GM21529 (cell line): ENCODE results near the gene CENPM.

Source experiments
- ATAC-seq: cut with Tn5 transposase; IDR thresholded peaks from one replicate; pipeline ENCODE4 v1.9.1; 2021; ENCODE audit not compliant: unreplicated experiment

The CENPM gene, protein sequence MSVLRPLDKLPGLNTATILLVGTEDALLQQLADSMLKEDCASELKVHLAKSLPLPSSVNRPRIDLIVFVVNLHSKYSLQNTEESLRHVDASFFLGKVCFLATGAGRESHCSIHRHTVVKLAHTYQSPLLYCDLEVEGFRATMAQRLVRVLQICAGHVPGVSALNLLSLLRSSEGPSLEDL

DNA sequence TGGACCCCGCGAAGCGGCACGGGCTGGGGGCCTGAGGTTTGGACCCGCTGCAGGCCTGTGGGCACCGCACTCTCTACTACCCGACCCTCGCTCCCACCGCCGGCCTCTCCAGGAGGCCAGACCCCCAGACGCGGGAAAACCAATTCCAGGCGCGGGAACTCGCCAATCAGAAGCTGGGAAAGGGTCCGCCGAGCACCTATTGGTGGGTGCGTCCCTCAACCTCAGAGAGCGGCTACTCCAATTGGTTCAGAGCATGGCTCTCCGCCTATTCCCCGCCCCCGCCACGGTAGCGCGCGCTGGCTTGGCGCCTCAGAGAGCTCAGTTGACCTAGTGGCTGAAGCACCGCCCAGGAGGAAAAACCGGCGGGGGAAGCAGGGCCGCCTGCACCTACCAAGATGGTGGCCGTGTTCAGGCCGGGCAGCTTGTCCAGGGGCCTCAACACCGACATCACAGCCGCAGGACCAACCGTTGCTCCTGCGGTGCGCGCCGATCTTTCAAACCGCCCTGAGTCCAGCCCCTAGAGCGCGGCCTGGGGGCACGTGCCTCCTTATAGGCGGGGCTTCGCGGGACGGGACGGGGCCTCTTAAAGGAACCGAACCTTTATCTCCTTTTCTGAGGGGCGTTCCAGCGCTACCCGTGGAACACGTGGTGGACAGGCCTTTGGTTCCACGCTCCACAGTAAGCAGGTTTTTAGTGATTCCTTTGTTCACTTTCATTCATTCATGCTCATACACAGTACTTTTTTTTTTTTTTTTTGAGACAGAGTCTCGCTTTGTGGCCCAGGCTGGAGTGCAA, at the start of gene CENPM:
Gene CENPM, minus strand, starts transcription at position 524 of the 795 bp plus-strand sequence. Its CDS starts 76 bp downstream, at position 448.
- ATAC-seq: peak; percentile 76

DNA sequence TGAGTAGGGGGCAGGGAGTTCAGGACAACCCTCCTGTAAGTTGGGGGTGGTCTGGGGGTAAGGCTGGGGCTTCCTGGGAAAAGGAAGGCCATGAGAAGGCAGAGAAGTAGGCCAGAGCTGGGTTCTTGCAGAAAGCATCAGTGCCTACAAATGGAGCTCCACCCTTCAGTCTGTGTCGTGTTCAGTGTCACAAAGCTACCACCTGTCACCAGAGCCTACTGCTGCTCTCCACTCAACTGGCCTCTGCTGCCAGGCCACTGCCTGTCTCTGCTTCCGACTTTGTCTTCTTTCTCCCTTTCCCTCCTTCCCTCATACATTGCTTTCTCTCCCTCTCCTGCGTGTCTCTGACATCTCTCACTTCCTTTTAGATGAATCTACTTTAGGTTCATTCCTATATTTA, 48.3 kb upstream of the CENPM start:
- no peak for ATAC-seq

DNA sequence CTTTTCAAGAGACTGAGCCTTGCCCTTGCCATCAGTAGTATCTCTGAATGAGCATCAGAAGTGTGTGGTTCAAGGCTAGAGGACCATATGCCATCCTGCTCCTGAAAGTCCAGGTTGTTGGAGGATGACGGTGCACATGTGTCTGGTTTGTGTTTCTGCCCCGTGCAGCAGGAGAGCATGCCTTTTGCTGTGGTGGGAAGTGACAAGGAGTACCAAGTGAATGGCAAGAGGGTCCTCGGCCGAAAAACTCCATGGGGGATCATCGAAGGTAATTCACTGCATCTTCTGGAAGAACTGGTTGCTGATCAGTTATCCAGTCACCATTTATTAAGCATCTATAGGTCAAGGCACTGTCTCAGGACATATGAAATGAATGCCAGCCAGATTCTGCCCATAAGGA, 45.5 kb upstream of the CENPM start:
- ATAC-seq: no peak

DNA sequence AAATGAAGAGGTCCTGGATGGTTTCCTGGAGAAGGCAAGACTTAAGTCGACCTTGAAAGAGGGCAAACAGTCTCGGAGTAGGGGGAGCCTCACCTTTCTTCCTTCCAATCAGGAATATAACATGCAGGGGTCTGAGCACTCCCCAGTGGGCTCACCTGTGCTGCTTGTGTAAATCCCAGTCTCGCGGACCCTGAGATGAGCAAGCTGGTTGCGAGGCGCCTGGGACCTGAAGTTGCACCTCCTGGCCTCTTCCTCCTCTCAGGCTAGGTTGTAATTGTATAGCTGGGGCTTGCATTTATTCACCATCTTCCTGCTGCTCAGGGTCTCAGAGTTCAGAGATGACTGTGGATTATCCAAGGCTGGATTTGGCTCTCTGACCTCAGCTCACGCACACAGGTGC, 44.2 kb upstream of the CENPM start:
- no peak for ATAC-seq

DNA sequence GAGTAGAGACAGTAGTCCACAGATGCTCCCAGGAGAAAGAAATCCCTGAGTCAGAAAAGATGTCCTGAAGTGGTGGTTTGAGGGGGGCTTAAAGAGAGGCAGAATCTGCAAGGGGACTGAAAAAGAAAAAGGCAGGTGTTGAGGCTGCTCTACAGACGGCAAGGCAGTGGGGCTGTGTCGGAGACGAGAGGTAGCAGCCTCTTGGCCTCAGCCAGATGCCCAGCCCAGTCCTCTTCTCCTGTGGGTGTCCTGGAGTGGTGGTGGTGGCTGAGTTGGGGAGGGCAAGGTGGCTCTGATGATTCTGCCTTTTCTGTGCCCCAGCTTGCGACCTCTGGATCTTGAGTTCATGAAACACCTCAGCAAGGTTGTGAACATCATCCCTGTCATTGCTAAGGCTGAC, 42.3 kb upstream of the CENPM start:
- ATAC-seq: no peak

DNA sequence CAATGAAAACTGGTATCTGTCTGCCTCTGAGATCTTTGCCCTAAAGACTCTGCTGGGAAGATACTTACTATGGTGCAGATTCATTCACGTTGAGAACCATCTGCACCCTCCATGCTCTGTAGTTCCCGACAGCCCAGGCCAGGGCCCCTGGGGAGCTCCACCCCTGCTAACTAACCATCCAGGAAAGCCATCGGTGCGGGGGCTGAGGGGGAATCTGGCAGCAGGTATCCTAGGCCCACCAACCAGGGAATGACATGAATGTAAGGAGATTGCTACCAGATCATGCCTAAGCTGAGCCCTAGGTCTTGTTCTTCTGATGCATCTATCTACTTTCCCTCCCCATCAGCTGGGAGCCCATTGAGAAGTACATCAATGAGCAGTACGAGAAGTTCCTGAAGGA, 40.3 kb upstream of the CENPM start:
- ATAC-seq: no peak

DNA sequence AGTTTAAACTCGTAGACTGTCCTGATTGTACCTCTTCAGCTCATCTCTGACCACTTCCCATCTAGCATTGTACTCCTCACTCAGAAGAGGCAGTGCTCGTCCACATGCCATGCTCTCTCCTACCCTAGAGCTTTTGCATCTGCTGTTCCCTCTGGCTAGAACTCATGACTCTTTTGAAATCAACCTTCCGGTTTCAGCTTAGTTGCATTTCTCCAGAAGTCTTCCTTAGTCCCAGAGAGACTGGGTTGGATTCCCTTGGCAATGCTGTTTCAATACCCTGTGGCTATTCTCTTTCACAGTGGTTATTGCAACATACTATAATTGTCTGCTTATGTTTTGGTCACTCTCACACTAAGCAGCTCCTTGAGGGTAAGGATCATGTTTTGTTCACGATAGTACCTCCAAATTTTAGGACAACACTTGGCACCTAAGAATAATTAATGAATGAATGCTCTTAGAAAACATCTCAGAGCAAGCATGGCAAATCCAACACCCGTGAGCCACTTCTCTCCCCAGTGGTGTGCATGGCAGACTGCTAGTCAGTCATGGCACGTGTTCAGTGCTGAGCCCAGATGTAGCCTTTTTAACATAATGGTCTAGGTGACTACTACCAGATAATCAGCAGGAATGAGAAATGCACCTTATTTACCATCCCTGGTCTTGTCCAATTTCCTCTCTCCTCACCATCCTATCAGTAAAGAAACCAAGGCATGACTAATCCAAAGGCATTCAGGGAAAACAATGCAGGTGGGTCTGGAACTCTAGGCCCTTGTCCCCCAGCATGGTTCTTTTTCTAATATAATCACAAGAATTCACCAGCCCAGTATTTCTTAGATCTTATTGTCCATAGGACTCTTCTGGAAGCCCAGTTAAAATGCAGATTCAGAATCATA, 36.8 kb upstream of the CENPM start:
- no peak for ATAC-seq

DNA sequence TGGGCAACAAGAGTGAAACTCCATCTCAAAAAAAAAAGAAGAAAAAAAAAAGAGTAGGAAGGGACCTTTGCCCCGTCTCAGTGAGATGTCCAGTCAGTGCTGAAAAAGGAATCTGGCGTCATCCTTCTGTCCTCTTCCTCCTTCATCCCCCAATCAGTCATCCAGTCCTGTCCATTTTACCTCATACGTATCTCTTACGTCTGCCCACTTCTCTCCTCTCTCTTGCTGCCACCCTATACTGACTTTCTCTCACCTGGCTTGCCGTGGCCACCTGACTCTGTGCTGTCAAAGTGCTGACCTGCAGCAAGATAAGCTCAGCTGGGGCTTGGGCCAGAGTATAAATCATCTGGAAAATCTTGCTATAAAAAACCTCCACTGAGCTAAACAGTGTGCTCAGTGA, 35.9 kb upstream of the CENPM start:
- ATAC-seq: no peak

DNA sequence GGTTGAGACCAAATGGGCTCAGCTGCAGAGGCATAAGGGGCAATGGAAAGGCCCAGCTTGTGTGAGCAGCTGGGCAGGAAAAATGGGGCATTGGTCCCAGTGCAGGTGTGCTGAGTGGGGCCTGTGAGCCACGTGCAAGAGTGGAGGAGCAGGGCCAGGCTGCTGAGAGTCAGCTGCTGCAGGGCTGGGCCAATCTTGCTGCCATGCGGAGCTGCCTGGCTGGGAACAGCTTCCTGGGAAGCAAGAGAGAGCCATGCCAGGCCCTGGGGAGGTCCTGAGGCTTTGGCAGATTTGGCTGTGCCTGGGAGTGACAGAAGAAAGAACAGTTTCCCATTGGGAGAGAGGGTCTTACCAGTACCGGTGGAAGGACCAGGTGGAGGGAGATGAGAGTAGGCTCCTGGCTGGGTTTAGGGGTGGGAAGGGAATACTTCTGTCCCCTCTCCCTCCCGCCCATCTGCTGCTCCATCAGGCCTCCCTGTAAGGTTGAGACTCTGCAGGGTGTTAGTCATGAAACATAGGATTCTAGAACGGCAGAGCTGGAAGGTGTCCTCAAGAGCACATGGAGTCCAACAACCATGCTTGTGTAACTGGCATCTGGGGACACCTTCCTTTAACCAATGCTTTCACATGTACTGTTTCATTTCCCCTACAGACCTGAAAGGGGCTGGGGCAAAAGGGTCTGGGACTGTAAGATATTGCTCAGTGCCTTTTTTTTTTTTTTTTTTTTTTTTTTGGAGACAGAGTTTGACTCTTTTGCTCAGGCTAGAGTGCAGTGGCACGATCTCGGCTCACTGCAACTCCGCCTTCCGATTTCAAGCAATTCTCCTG, 32.7 kb upstream of the CENPM start:
- ATAC-seq: no peak

DNA sequence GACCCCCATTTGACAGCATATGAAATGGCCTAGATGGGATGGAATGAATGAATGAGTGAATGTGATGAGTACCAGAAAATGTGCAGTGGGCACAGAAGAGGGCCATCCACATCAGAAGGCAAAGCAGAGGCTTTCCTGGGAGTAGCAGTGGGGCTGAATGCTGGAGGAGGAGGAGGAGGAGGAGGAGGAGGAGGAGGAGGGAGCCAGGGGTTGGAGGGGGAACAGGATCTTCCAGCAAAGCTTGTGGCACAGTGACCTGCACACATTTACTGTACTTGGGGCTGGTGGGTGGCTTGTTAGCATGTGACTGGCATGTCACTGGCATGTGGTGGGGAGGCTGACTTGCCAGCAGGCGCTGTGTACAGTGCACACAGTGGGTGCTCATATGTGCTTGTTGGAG, 31.8 kb upstream of the CENPM start:
- ATAC-seq: no peak

DNA sequence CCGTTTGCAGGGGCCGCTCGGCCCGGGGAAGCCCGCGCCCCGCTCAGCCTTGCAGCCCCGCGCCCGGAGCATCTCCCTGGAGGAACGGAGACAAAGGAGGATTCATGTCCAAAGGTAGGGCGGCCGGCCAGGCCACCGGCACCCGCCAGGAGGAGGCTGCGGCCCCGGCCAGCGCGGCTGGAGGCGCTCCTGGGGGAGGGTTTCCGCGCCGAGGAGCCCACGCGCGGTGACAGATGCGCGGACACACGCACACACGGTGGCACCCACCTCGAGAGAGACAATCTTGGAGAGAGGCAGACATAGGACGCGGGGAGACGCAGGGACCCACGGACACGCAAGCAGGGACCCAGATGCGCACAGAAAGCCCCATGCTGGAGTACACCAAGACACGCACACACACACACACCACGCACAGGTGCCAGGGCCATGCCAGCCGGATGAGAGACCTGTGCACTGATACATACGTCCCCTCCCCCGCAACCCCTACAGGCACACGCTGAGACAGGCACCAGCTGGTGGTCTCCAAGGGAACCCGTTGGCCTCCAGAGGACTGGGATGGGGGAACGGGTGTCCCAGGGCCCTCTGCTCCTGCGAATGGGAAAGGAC, 30.1 kb upstream of the CENPM start:
- ATAC-seq: no peak

DNA sequence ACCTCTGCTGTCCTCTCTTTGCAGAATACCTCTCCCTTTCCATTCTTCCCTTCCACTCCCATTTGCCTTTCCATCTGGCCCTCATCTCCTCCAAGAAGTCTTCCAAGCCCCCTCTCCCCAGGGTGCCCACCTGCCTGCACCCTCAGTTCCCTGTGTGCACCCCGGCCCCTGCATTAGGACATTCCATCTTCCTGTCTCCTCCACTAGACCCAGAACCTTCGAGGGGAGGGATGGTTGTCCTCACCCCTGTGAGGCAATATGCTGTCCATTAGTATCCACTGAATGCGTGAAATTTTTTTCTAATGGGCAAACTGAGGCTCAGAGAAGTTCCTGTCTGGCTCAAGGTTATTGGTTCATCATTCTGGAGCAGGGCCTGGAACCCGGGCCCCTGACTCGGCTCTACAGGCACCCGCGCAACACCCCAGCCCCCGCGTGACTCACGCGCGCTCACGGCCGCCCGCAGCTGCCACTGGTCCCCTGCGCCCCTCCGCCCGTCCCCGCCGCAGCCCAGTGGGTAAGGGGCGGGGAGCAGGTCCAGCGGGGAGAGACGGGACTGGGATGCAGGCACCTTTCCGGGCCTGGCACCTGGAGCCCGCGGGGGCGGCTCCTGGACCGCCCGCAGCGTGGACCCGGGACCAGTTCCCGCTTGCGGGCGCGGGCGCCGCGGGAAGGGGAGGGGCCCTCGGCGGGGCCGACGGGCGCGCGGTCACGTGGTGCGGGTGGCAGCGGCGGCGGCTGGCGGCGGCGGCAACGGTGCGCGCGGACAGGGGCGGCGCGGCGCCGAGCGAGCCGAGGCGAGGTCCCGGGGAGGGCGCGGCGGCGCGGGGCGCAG, 29.3 kb upstream of the CENPM start:
- ATAC-seq: no peak

DNA sequence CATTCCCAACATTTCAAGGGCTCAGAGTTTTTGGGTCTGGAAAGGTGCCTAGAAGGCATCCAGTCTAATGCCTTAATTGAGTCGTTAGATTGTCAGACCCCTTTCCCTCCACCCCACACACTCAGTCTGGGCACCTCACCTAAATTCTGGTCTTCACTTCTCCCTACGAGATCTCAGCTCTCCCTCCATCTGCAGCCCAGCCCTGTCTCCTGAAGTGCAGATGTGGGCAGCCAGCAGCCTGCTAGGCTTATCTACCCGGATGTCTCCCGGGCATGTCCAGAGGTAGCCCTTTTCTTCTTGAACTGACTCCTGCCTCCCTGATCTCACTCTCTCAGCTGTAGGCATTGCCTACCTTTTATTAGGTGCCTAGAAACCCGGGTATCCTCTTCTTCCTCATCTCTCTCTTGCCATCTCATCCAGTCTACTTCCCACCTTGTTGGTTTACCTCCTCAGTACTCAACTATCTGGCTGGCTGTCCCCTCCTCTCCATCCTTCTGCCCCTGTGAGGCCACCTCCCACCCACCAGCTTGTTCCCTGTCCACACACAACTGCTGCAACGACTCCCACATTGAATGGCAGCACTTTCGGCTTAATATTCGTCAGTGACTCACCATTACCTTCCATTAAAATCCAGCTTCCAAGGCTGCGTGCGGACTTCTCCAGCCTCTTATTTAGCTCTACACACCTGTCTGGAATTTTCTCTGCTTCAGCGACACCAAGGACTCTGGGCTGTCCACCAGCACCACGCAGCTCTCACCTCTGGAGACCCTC, 28.5 kb upstream of the CENPM start:
- ATAC-seq: no peak

DNA sequence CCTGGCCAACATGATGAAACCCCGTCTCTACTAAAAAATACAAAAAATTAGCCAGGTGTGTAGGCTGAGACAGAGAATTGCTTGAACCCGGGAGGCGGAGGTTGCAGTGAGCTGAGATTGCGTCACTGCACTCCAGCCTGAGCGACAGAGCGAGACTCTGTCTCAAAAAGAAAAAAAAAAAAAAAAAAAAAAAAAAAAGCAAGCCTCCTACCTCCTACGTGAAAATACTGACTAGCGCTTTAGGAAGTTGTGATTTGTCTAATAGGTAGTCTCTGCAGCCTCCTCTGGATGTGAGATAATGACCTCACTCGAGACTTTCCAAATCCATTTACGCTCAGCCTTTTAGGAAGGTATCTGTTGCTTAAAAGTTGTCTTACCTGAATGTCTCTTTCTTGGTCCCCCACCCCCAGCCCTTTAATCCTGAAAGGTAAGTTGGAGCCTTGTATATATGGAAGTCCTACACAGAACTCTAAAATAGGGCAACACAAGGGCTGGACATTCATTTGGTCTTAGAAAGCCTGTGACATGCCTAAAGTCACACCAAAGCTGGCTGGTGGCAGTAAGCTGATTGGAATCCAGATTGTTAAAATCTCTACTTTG, 27.8 kb upstream of the CENPM start:
- ATAC-seq: no peak

DNA sequence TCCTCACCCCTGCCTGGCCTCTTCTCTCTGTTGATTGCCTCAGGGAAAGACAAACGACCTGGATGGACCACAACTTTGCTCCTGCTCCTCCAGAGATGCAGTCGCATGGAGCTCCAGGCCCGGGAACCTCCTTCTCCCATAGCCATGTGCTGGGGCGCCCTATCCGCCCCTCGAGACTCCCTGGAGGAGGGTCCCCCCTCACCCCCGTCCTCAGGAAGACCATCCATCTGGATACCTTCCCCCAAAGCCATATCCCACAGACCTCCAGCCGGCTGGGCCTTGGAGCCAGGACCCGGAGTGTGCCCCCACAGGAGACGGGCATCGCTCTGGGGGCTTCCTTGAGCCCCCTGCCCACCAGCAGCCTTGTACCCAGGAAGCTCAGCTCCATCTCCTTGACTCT, 24.5 kb upstream of the CENPM start:
- ATAC-seq: no peak

DNA sequence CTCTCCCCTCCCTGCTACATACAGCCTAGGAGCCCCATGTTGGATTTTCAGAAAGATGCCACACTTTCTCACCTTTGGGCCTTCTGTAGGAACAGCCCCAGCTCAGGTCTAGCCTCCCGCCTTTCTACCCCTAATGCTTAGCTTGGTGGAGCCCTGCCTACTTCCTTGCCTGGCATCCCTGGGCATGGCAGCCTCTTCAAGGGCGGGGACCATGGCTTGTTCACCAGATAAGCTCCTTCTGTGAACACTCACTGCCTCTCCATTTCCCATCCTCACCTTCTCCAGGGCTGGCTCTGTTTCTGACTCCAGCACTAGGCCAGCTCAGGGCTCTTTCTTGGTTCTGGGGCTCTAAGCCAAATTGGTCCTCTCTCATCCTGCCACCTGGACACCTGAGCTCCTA, 23.6 kb upstream of the CENPM start:
- ATAC-seq: no peak

DNA sequence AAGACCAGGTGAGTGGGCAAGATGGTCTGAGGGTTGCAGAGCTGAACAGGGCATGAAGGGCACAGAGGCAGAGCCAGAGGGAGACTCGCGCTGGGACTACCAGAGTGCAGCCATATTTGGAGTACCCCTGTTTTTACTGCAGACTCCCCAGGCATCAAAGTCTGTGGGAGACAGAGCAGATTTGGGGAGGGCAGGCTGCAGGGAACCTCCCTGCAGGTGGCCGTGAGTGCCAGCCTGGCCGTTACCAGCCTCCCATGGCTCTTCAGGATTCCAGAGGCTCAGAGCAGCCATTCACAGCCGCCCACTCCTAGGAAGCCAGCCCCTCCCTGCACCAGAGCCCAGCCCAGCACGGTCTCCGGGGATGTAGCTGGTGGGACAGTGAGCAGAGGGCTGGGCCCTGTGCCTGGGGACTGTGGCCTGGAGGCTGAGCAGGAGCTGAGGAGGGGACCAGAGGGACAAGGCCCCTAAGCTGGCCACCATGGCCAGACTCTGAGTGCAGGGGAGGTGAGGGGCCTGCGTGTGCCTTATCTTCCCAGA, 22.2 kb upstream of the CENPM start, which contains the start of gene SEPTIN3:
Gene SEPTIN3, plus strand, starts transcription at position 334 of the 537 bp plus-strand sequence. CDS start 2,050 bp downstream, outside the sequence.
- ATAC-seq: no peak

DNA sequence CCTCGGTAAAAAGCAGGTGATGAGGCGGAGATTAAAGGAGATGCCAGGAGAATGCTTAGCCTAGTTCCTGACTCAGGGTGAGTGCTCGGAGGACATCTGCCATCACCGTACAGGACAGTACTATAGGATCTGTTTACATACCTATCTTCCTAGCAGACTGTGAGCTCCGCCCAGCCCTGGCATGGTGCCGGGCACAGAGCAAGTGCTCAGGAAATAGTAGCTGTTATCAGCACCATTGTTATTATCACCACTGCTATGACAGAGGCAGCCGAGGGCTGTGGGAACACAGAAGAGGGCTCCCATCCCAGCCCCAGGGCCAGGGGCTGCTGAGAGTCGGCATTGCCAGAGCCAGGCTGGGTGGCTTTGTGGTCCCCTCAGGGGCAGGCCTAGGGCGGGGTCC, 21.6 kb upstream of the CENPM start:
- no peak for ATAC-seq
